WERI-Rb-1 (cell line): Measurements from ENCODE around the gene GABRG3.

Source experiments
- DNase-seq: peaks from one replicate; pipeline ENCODE4 v3.0.0-alpha.2; 2020
- H3K27ac ChIP-seq: fragments of 250-450 bp; sonication (Bioruptor Pico); 2 replicates; pipeline ENCODE4 v1.5.1; 2020; ENCODE audit warnings: mild to moderate bottlenecking, moderate library complexity
- H3K27me3 ChIP-seq: fragments of 250-450 bp; sonication (Bioruptor Pico); 2 replicates; pipeline ENCODE4 v1.5.1; 2021; ENCODE audit warnings: mild to moderate bottlenecking, low read depth, moderate library complexity; ENCODE audit not compliant: insufficient read depth, severe bottlenecking
- H3K36me3 ChIP-seq: fragments of 250-450 bp; sonication (Bioruptor Pico); 2 replicates; pipeline ENCODE4 v1.5.1; 2020; ENCODE audit warnings: mild to moderate bottlenecking, moderate library complexity
- H3K4me3 ChIP-seq: 2 replicates; pipeline ENCODE4 v1.5.1; 2011; ENCODE audit warnings: low read depth, mild to moderate bottlenecking, control low read depth, low read length
- H3K9me3 ChIP-seq: fragments of 250-450 bp; sonication (Bioruptor Pico); 2 replicates; pipeline ENCODE4 v1.5.1; 2021; ENCODE audit warnings: mild to moderate bottlenecking, moderate library complexity; ENCODE audit not compliant: severe bottlenecking
- CTCF ChIP-seq: IDR thresholded peaks from 2 replicates; pipeline ENCODE4 v1.5.1; 2011; ENCODE audit warnings: low read depth, mild to moderate bottlenecking, control low read depth, inconsistent platforms, low read length

Gene GABRG3

GRCh38 chr15:27074179-27074578, 103.2 kb downstream of the GABRG3 start:
- Histone ChIP-seq H3K27ac (no peak overlapping the region), H3K27me3 (no peaks in the 10 kb centered on the region), H3K4me3 (no peak overlapping the region), H3K36me3 (no peaks in the 10 kb centered on the region), H3K9me3 (peaks cover 8% of the 10 kb centered on the region)
- no peak for TF ChIP-seq CTCF
- DNase-seq: no peak

GRCh38 chr15:27077790-27078189, 106.8 kb downstream of the GABRG3 start:
- H3K4me3 ChIP-seq: no peak overlapping the region
- peak; percentile 30 for DNase-seq
- H3K27me3 ChIP-seq: no peaks in the 10 kb centered on the region

GRCh38 chr15:27081676-27082418, 110.9 kb downstream of the GABRG3 start:
- TF ChIP-seq CTCF: no peak
- Histone ChIP-seq H3K36me3 (no peaks in the 10 kb centered on the region), H3K27me3 (no peaks in the 10 kb centered on the region), H3K4me3 (no peak overlapping the region), H3K9me3 (no peaks in the 10 kb centered on the region), H3K27ac (no peak overlapping the region)
- DNase-seq: no peak

More at GRCh38 chr15:27077790-27078189, 106.8 kb downstream of the GABRG3 start:
- Histone ChIP-seq H3K9me3 (peaks cover 8% of the 10 kb centered on the region), H3K36me3 (no peaks in the 10 kb centered on the region), H3K27ac (no peak overlapping the region)
- TF ChIP-seq CTCF: peak; percentile 40

GRCh38 chr15:27082526-27082925, 111.5 kb downstream of the GABRG3 start:
- H3K27me3 ChIP-seq: no peaks in the 10 kb centered on the region
- H3K9me3 ChIP-seq: no peaks in the 10 kb centered on the region
- no peak overlapping the region for H3K27ac ChIP-seq

GRCh38 chr15:27084844-27085243, 113.9 kb downstream of the GABRG3 start:
- Histone ChIP-seq H3K36me3 (no peaks in the 10 kb centered on the region), H3K27ac (no peak overlapping the region), H3K27me3 (no peaks in the 10 kb centered on the region), H3K4me3 (no peak overlapping the region), H3K9me3 (peaks cover 3% of the 10 kb centered on the region)
- no peak for DNase-seq
- TF ChIP-seq CTCF: no peak

More at GRCh38 chr15:27082526-27082925, 111.5 kb downstream of the GABRG3 start:
- no peak for DNase-seq
- no peak overlapping the region for H3K4me3 ChIP-seq
- TF ChIP-seq CTCF: no peak
- no peaks in the 10 kb centered on the region for H3K36me3 ChIP-seq

- TF ChIP-seq CTCF: no peak
- Histone ChIP-seq H3K27ac (peak overlapping the region; percentile 12; the same call in 1 of the 2 replicates), H3K27me3 (no peaks in the 10 kb centered on the region), H3K36me3 (no peaks in the 10 kb centered on the region), H3K9me3 (peaks cover 3% of the 10 kb centered on the region), H3K4me3 (no peak overlapping the region)
- peak; percentile 77 for DNase-seq
Observed at GRCh38 chr15:27086149-27086548, 115.2 kb downstream of the GABRG3 start.
